AG09319 (cell line): ENCODE data around the gene RIPPLY3.
A peak's percentile ranks its signal among the peaks of the same experiment; 100 is the strongest.

ENCODE experiments used
- DNase-seq: peaks from one replicate; pipeline ENCODE4 v3.0.0-alpha.2; 2010; ENCODE audit warnings: low read depth; ENCODE audit errors: extremely low read depth
- TF ChIP-seq, protein P1 (sequence below): IDR thresholded peaks from 2 replicates; pipeline ENCODE4 v1.5.1; 2011; ENCODE audit warnings: low read depth, mild to moderate bottlenecking, inconsistent platforms, low read length, moderate library complexity

Gene RIPPLY3

DNA sequence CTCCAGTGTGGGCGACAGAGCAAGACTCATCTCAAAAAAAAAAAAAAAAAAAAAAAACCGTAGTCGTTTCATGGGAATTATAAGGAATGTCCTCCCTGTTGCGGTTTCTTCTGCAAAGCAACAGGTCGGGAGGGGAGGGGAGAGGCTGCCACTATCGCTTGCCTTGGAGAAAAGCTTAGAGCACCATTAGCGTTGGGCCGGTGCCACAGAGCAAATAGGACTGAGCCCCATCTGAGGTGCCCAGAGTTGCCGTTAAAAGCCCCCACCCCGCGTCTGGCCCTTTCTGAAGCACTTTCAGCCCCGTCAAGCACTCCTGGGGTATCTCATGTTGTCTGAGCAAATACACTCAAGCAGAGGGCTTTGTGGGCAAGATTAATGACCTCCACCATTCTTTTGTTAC lies 2.2 kb downstream of the RIPPLY3 start:
- no peak for DNase-seq
- TF ChIP-seq, protein P1, sequence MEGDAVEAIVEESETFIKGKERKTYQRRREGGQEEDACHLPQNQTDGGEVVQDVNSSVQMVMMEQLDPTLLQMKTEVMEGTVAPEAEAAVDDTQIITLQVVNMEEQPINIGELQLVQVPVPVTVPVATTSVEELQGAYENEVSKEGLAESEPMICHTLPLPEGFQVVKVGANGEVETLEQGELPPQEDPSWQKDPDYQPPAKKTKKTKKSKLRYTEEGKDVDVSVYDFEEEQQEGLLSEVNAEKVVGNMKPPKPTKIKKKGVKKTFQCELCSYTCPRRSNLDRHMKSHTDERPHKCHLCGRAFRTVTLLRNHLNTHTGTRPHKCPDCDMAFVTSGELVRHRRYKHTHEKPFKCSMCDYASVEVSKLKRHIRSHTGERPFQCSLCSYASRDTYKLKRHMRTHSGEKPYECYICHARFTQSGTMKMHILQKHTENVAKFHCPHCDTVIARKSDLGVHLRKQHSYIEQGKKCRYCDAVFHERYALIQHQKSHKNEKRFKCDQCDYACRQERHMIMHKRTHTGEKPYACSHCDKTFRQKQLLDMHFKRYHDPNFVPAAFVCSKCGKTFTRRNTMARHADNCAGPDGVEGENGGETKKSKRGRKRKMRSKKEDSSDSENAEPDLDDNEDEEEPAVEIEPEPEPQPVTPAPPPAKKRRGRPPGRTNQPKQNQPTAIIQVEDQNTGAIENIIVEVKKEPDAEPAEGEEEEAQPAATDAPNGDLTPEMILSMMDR: no peak

DNA sequence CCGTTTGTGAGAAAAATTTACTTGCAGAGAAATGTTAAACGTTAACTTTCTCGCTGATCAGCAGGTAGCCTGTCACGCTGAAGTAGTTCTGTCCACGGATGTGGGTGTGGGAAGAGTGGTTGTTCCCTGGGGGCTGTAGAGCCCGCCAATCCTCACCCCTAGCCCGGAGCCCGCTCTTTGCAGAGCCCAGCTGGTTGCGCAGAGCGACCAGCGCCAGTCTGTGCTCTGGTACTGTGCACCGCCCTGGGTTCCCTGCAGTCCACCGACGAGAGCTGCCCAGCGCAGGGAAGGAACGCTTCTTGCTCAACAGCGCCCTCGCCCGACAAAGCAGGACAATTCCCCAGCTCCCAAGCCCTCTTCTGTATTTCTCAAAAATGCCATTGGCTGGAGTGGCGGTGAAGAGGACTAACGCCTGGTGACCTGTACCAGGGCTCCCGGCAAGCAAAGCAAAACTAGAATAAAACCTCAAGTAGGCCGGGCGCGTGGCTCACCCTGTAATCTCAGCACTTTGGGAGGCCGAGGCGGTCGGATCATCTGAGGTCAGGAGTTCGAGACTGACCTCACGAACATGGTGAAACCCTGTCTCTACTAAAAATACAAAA lies 3.3 kb downstream of the RIPPLY3 start:
- TF ChIP-seq, protein P1: peak; percentile 87
- peak; percentile 48 for DNase-seq

DNA sequence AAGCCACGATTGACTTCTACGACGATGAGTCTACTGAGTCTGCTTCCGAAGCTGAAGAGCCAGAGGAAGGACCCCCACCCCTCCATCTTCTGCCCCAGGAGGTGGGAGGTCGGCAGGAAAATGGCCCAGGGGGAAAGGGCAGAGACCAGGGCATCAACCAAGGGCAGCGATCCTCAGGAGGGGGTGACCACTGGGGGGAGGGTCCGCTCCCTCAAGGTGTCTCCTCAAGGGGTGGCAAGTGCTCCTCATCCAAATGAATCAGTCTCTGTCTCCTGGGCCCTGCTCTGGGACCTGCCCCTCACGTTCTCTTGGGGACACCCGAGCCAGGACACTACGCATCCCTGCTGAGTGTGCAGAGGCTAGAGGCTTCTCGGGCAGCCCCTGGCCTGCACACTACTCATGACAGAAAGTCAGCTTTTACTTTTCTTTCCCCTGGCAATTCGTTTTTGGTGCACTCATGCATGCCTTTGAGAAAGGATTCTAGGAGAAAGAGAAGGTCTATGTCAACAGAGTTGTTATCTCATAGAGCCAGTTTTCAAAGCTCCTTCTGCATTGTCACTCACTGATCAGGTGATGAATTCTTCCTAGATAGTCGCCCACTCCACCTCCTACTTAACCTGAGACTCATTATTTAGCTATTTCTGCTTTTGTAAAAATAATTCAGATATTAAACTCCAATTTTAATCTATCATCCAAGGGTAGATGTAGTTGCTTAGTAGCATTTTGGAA lies 11.6 kb downstream of the RIPPLY3 start:
- TF ChIP-seq, protein P1: no peak

DNA sequence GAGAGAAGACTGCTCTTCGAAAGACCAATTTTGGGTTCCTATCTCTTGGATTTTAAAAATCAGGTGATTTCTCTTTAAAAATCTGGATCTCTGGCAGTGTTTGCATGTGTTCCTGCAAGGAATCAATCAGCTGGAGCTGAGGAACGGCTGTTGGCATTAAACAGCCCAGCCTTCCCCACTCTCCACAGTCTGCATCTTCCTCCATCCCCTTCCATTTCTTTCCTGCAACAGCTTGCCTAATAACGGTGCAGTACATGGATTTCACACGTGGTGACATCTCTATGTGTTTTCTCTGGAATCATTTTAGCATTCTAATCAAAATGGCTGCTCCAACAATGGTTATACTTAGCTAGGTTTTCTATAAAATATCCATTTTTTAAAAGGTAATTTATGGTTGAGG lies 20.0 kb downstream of the RIPPLY3 start:
- no peak for DNase-seq
- TF ChIP-seq, protein P1: no peak

More for the DNA sequence above, 11.6 kb downstream of the RIPPLY3 start:
- DNase-seq: no peak

DNA sequence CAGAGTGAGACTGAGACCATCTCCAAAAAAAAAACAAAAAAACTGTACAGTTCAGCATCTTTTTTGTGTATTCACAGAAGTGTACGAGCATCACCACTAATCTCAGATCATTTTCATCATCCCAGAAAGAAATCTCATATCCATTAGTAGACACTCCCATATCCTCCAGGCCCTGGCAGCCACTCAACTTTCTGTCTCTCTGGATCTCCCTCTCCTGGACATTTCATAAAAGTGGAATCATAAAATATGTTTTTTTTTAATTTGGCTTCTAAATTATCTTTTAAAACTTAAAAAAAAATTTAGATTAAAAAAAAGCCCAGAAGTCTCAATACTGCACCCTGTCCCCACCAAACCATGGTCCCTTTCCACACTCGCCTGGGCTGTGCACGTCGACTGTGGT lies 22.1 kb downstream of the RIPPLY3 start:
- TF ChIP-seq, protein P1: no peak; the same call in 1 of the 2 replicates
- DNase-seq: no peak

DNA sequence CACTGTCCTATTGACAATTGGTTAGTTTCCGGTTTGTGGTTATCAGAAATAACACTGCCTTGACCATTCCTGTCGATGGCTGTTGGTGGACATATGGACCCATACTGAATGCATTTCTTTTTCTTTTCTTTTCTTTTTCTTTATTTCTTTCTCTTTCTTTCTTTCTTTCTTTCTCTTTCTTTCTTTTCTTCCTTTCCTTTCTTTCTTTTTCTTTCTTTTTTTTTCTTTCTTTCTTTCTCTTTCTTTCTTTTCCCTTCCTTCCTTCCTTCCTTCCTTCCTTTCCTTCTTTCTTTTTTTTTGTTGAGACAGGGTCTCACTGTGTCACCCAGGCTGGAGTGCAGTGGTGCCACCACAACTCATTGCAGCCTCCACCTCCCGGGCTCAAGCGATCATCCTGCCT lies 24.4 kb downstream of the RIPPLY3 start:
- TF ChIP-seq, protein P1: no peak
- DNase-seq: no peak

DNA sequence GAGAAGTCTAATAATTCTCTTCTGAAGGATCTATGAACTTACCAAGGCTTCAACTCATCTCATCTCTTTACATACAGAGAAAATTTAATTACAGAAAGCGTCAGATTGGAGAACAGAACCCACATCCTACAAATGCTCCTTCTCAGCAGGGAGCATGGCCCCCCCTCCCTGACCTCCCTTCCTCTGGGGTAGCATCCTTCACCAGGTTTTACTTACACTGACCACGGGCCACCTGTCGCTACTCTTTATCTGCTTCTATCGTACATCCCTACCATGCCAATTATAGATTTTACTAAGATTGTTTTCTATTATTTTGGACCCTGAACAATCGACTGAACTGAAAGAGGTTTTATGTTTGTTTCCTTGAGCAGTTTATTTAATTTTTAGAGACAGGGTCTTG lies 25.8 kb downstream of the RIPPLY3 start:
- DNase-seq: no peak
- TF ChIP-seq, protein P1: no peak
